Breast epithelium (tissue), 4 donors: ENCODE results near the gene PSORS1C1. TPM values are rescaled to one million over a fixed set of nuclear protein-coding genes. Genes with fewer than 3 reads are reported as not detected.

ENCODE experiments used
- DNase-seq, 2 donors: peaks; one replicate each; pipeline ENCODE4 v3.0.0-alpha.2; 2019; ENCODE audit warnings: low spot score in 2 of 2
- H3K27ac ChIP-seq, 2 donors: fragments of 200-600 bp; sonication (generic) in 1 of 2; one replicate each; pipeline ENCODE4 v1.5.1; 2016 to 2019; ENCODE audit warnings: mild to moderate bottlenecking in 1 of 2
- H3K27me3 ChIP-seq, 2 donors: fragments of 200-600 bp; sonication (generic) in 1 of 2; one replicate each; pipeline versions ENCODE4 v1.5.1 to v1.6.0; 2017 to 2019; ENCODE audit warnings: control low read depth in 1 of 2, mild to moderate bottlenecking in 1 of 2
- H3K36me3 ChIP-seq: fragments of 200-600 bp; one replicate; pipeline ENCODE4 v1.5.1; 2019
- H3K4me1 ChIP-seq, 2 donors: fragments of 200-600 bp; sonication (generic); one replicate each; pipeline ENCODE4 v1.5.1; 2016 to 2019; ENCODE audit warnings: control low read depth in 1 of 2
- H3K4me3 ChIP-seq, 3 donors: fragments of 200-600 bp; sonication (generic); 1 replicate in 2 of 3; 2 replicates in 1 of 3; pipeline ENCODE4 v1.5.1; 2016 to 2019; ENCODE audit warnings: mild to moderate bottlenecking in 3 of 3, moderate library complexity in 2 of 3
- H3K9me3 ChIP-seq, 2 donors: fragments of 200-600 bp; sonication (generic) in 1 of 2; one replicate each; pipeline ENCODE4 v1.5.1; 2016 to 2019; ENCODE audit warnings: control low read depth in 1 of 2
- CTCF ChIP-seq, 3 donors: fragments of 450-650 bp; IDR thresholded peaks; one replicate each; pipeline ENCODE4 v1.5.1; 2016 to 2017; ENCODE audit warnings: antibody characterized with exemption in 3 of 3, mild to moderate bottlenecking in 3 of 3, moderate library complexity in 3 of 3
- POLR2A ChIP-seq: fragments of 450-650 bp; IDR thresholded peaks from one replicate; pipeline ENCODE4 v1.6.1; 2016; ENCODE audit warnings: antibody characterized with exemption, mild to moderate bottlenecking, moderate library complexity
- POLR2AphosphoS5 ChIP-seq, 3 donors: sonication (generic); formaldehyde crosslinking; IDR thresholded peaks; one replicate each; pipeline ENCODE4 v1.6.1; 2017; ENCODE audit warnings: antibody characterized with exemption in 3 of 3
- intact Hi-C: fragments of 100-400 bp; cut with DNase I; formaldehyde crosslinking; loops from one replicate; pipeline ENCODE4 v1.15.1; 2023; ENCODE audit warnings: low total_unique reads
- total RNA-seq, 3 donors: library from RNA; depleted of rRNA; stranded (reverse); fragments of >200 nt; gene quantifications; one replicate each; pipeline ENCODE4 v1.1.0, GENCODE V29; 2016

The PSORS1C1 gene
- total RNA-seq, 3 donors from 2014 or later = 0.48 to 2.0 (median 1.9) TPM

- Histone ChIP-seq H3K36me3 (no peaks in the 10 kb centered on the region), H3K9me3 (no peaks in the 10 kb centered on the region), H3K27ac (peak overlapping the region in 1 of 2 donors; percentile 7), H3K27me3 (no peaks in the 10 kb centered on the region), H3K4me3 (no peak overlapping the region), H3K4me1 (no peaks in the 10 kb centered on the region)
- intact Hi-C loops = no loop called here
- no peak for TF ChIP-seq POLR2A
- TF ChIP-seq POLR2AphosphoS5 (IDR thresholded peaks at IDR 0.05) = no peak
- DNase-seq = no peak
These were observed 27.8 kb downstream of the PSORS1C1 start for GRCh38 chr6:31142361-31142761.

- no peaks in the 10 kb centered on the region for H3K36me3 ChIP-seq
- no peak overlapping the region for H3K4me3 ChIP-seq
- intact Hi-C loops = no loop called here
- no peaks in the 10 kb centered on the region for H3K4me1 ChIP-seq
- no peaks in the 10 kb centered on the region for H3K27me3 ChIP-seq
- no peak for TF ChIP-seq CTCF (IDR thresholded peaks at IDR 0.05)
- no peak for TF ChIP-seq POLR2A
- no peak for TF ChIP-seq POLR2AphosphoS5 (IDR thresholded peaks at IDR 0.05)
- no peak for DNase-seq
- H3K27ac ChIP-seq = peak overlapping the region; percentile 19 to 55
- no peaks in the 10 kb centered on the region for H3K9me3 ChIP-seq
These were observed 28.5 kb downstream of the PSORS1C1 start for GRCh38 chr6:31143148-31143547.

- TF ChIP-seq CTCF (IDR thresholded peaks at IDR 0.05) (no peak), POLR2AphosphoS5 (IDR thresholded peaks at IDR 0.05) (no peak), POLR2A (no peak)
- H3K4me3 ChIP-seq = no peak overlapping the region
- DNase-seq = no peak
- H3K4me1 ChIP-seq = no peaks in the 10 kb centered on the region
- no peaks in the 10 kb centered on the region for H3K9me3 ChIP-seq
- intact Hi-C loops = no loop called here
- no peaks in the 10 kb centered on the region for H3K27me3 ChIP-seq
- peak overlapping the region; percentile 52 to 55 for H3K27ac ChIP-seq
- no peaks in the 10 kb centered on the region for H3K36me3 ChIP-seq
These were observed 29.8 kb downstream of the PSORS1C1 start for GRCh38 chr6:31144296-31144969.

- no peaks in the 10 kb centered on the region for H3K27me3 ChIP-seq
- H3K9me3 ChIP-seq = no peaks in the 10 kb centered on the region
- intact Hi-C loops = no loop called here
- H3K36me3 ChIP-seq = no peaks in the 10 kb centered on the region
- no peak overlapping the region for H3K4me3 ChIP-seq
- H3K27ac ChIP-seq = no peak overlapping the region
- TF ChIP-seq CTCF (IDR thresholded peaks at IDR 0.05) (no peak), POLR2AphosphoS5 (IDR thresholded peaks at IDR 0.05) (no peak), POLR2A (no peak)
- H3K4me1 ChIP-seq = no peaks in the 10 kb centered on the region
- DNase-seq = no peak
These were observed 30.4 kb downstream of the PSORS1C1 start for GRCh38 chr6:31144970-31145340.

GRCh38 chr6:31145386-31145785, 30.8 kb downstream of the PSORS1C1 start:
- no peak overlapping the region for H3K27ac ChIP-seq
- no peak overlapping the region for H3K4me3 ChIP-seq
- intact Hi-C loops = no loop called here
- DNase-seq = no peak
- H3K9me3 ChIP-seq = no peaks in the 10 kb centered on the region
- H3K27me3 ChIP-seq = no peaks in the 10 kb centered on the region
- no peak for TF ChIP-seq POLR2A
- no peak for TF ChIP-seq POLR2AphosphoS5 (IDR thresholded peaks at IDR 0.05)
- no peak for TF ChIP-seq CTCF (IDR thresholded peaks at IDR 0.05)
- no peaks in the 10 kb centered on the region for H3K36me3 ChIP-seq
- H3K4me1 ChIP-seq = no peaks in the 10 kb centered on the region
